Measurements from ENCODE around the gene NDRG2.

GRCh38 chr14:21054123-21054767 is 29.4 kb upstream of the NDRG2 start:
- no peak for TF ChIP-seq CTCF (conservative IDR thresholded peaks at IDR 0.05)
- TF ChIP-seq ZFX (IDR thresholded peaks at IDR 0.05) = no peak

Measured in C4-2B (cell line).